Calu3 (cell line): ENCODE data around the gene ARMS2. TPM values are rescaled to one million over a fixed set of nuclear protein-coding genes. Genes with fewer than 3 reads are reported as not detected.

Experiments used
- BruUV-seq: library from RNA; stranded (reverse); fragments of 400-500 nt; replicated peaks from 2 replicates; lab custom pipeline; 2021; lab: Mats Ljungman, UMichigan
- CTCF ChIA-PET: fragments of 300-600 bp; sonication (Branson Sonifier 250); formaldehyde crosslinking; loops from one replicate; lab custom pipeline; 2022; ENCODE audit warnings: antibody characterized with exemption; lab: Charles Lee
- DNase-seq: peaks from one replicate; pipeline ENCODE4 v3.0.0; 2022
- H3K27ac Mint-ChIP-seq: one replicate; pipeline ENCODE4 v1.8.0; 2022; ENCODE audit warnings: mixed read lengths; ENCODE audit not compliant: unreplicated experiment
- H3K27me3 Mint-ChIP-seq: one replicate; pipeline ENCODE4 v1.8.0; 2022; ENCODE audit warnings: mixed read lengths; ENCODE audit not compliant: unreplicated experiment
- H3K36me3 Mint-ChIP-seq: one replicate; pipeline ENCODE4 v1.8.0; 2022; ENCODE audit warnings: mild to moderate bottlenecking, moderate library complexity, mixed read lengths; ENCODE audit not compliant: insufficient read depth, unreplicated experiment
- H3K4me1 Mint-ChIP-seq: one replicate; pipeline ENCODE4 v1.8.0; 2022; ENCODE audit warnings: mild to moderate bottlenecking, low read depth, mixed read lengths; ENCODE audit not compliant: unreplicated experiment
- H3K4me3 Mint-ChIP-seq: one replicate; pipeline ENCODE4 v1.8.0; 2022; ENCODE audit warnings: mild to moderate bottlenecking, low read depth, moderate library complexity, mixed read lengths; ENCODE audit not compliant: unreplicated experiment
- H3K9me3 Mint-ChIP-seq: one replicate; pipeline ENCODE4 v1.8.0; 2022; ENCODE audit warnings: low read depth, mixed read lengths; ENCODE audit not compliant: unreplicated experiment
- CTCF ChIP-seq: fragments of 200-600 bp; IDR thresholded peaks from one replicate; pipeline ENCODE4 v1.8.0; 2022; ENCODE audit warnings: antibody characterized with exemption; ENCODE audit not compliant: unreplicated experiment
- intact Hi-C: fragments of 100-400 bp; cut with micrococcal nuclease; formaldehyde crosslinking; loops from one replicate; pipeline ENCODE4 v1.10.0; 2022; ENCODE audit not compliant: unreplicated experiment
- total RNA-seq: library from RNA; stranded (reverse); gene quantifications from 2 replicates; pipeline ENCODE4 v1.2.3, GENCODE V29; 2022

ARMS2 gene
- total RNA-seq, 1 experiment from 2014 or later, result not detected

- intact Hi-C loops, result loop anchor here (10.0 kb wide), 1 partner anchor 119 kb away; the partner anchor contains the start of gene DMBT1
- no peak for TF ChIP-seq CTCF
- Mint-ChIP-seq H3K27ac (no peak overlapping the region), H3K9me3 (no peaks in the 10 kb centered on the region), H3K27me3 (no peaks in the 10 kb centered on the region), H3K36me3 (peaks cover 5% of the 10 kb centered on the region), H3K4me1 (no peaks in the 10 kb centered on the region), H3K4me3 (no peak overlapping the region)
- BruUV-seq, result no TSS peak
- CTCF ChIA-PET, result interaction anchor here (0.6 kb wide), 1 partner anchor 134 kb away, joined by 6 read pairs; no protein-coding TSS in a partner anchor
- no peak for DNase-seq
Measured at GRCh38 chr10:122445904-122446303, 8.5 kb upstream of the ARMS2 start.

GRCh38 chr10:122446668-122447423 is 7.6 kb upstream of the ARMS2 start:
- intact Hi-C loops, result loop anchor here (10.0 kb wide), 1 partner anchor 118 kb away; the partner anchor contains the start of gene DMBT1
- CTCF ChIA-PET, result no interaction called here
- H3K4me3 Mint-ChIP-seq, result no peak overlapping the region
- H3K27me3 Mint-ChIP-seq, result no peaks in the 10 kb centered on the region
- BruUV-seq, result no TSS peak
- no peak for TF ChIP-seq CTCF
- H3K9me3 Mint-ChIP-seq, result no peaks in the 10 kb centered on the region
- no peaks in the 10 kb centered on the region for H3K4me1 Mint-ChIP-seq
- no peak for DNase-seq
- peaks cover 5% of the 10 kb centered on the region for H3K36me3 Mint-ChIP-seq
- no peak overlapping the region for H3K27ac Mint-ChIP-seq

- no peaks in the 10 kb centered on the region for H3K4me1 Mint-ChIP-seq
- no peaks in the 10 kb centered on the region for H3K9me3 Mint-ChIP-seq
- TF ChIP-seq CTCF, result no peak
- no peaks in the 10 kb centered on the region for H3K27me3 Mint-ChIP-seq
- DNase-seq, result no peak
- BruUV-seq, result no TSS peak
- H3K27ac Mint-ChIP-seq, result no peak overlapping the region
- intact Hi-C loops, result loop anchor here (10.0 kb wide), 1 partner anchor 116 kb away; the partner anchor contains the start of gene DMBT1
- no peak overlapping the region for H3K4me3 Mint-ChIP-seq
- peaks cover 5% of the 10 kb centered on the region for H3K36me3 Mint-ChIP-seq
- CTCF ChIA-PET, result no interaction called here
Measured at GRCh38 chr10:122448600-122448999, 5.9 kb upstream of the ARMS2 start.

- Mint-ChIP-seq H3K27me3 (no peaks in the 10 kb centered on the region), H3K36me3 (peaks cover 5% of the 10 kb centered on the region), H3K4me3 (no peak overlapping the region), H3K9me3 (no peaks in the 10 kb centered on the region), H3K4me1 (no peaks in the 10 kb centered on the region), H3K27ac (no peak overlapping the region)
- no TSS peak for BruUV-seq
- DNase-seq, result no peak
- intact Hi-C loops, result loop anchor here (10.0 kb wide), 1 partner anchor 116 kb away; the partner anchor contains the start of gene DMBT1
- CTCF ChIA-PET, result no interaction called here
- TF ChIP-seq CTCF, result no peak
Measured at GRCh38 chr10:122449153-122449552, 5.3 kb upstream of the ARMS2 start.
